Brain microvascular endothelial cell (primary cell): ENCODE data around the gene TCEANC2.

Source experiments
- DNase-seq: peaks from one replicate; pipeline ENCODE4 v3.0.0-alpha.2; 2020
- H3K27ac ChIP-seq: fragments of 250-450 bp; sonication (Bioruptor Pico); 2 replicates; pipeline ENCODE4 v1.5.1; 2020; ENCODE audit warnings: mild to moderate bottlenecking, moderate library complexity
- H3K27me3 ChIP-seq: fragments of 250-450 bp; sonication (Bioruptor Pico); replicated peaks from 2 replicates; pipeline ENCODE4 v1.5.1; 2020; ENCODE audit warnings: mild to moderate bottlenecking
- H3K36me3 ChIP-seq: fragments of 250-450 bp; sonication (Bioruptor Pico); replicated peaks from 2 replicates; pipeline ENCODE4 v1.5.1; 2020; ENCODE audit warnings: mild to moderate bottlenecking
- H3K4me3 ChIP-seq: 2 replicates; pipeline ENCODE4 v1.5.1; 2011; ENCODE audit warnings: low read depth, mild to moderate bottlenecking, control low read depth, low read length, moderate library complexity
- in situ Hi-C: cut with HindIII; loops from 2 replicates; pipeline ENCODE4 v1.10.0; 2017; ENCODE audit warnings: low sequenced_read_pairs, low pct_ligation_motif_present
- TF ChIP-seq, protein P1 (sequence below): IDR thresholded peaks from 2 replicates; pipeline ENCODE4 v1.5.1; 2011; ENCODE audit warnings: low read depth, mild to moderate bottlenecking, moderate library complexity, low read length, control low read depth, inconsistent platforms; ENCODE audit errors: missing control alignments

TCEANC2 gene

DNA sequence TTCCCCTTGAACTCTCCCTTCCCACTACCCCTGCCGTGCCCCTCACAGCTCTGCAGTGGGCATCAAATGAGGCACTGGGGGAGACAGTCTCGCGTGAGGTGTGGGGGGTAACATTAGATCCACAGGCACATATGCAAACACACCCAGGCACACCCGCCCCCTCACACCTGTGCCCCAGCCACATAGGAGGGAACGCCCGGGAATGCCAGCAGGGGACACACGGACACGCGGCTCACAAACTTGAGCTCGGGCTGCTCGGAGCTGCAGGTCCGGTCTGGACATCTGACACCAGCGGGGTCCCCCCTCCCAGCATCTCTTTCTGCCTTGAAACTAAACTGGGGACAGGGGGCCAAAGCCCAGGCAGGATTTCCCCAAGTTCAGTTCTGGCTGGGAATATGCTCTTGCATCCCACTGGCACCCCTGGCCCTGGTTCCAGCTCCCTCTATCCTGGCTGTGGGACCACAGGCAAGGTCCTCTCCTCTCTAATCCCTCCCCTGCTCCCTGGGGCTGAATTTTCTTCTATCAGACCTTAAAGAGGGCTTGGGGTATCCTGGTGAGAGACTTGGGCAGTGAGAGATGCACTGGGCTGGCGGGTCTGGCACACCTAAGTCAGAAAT lies 68.8 kb downstream of the TCEANC2 start:
- TF ChIP-seq, protein P1, sequence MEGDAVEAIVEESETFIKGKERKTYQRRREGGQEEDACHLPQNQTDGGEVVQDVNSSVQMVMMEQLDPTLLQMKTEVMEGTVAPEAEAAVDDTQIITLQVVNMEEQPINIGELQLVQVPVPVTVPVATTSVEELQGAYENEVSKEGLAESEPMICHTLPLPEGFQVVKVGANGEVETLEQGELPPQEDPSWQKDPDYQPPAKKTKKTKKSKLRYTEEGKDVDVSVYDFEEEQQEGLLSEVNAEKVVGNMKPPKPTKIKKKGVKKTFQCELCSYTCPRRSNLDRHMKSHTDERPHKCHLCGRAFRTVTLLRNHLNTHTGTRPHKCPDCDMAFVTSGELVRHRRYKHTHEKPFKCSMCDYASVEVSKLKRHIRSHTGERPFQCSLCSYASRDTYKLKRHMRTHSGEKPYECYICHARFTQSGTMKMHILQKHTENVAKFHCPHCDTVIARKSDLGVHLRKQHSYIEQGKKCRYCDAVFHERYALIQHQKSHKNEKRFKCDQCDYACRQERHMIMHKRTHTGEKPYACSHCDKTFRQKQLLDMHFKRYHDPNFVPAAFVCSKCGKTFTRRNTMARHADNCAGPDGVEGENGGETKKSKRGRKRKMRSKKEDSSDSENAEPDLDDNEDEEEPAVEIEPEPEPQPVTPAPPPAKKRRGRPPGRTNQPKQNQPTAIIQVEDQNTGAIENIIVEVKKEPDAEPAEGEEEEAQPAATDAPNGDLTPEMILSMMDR, result no peak
- H3K27ac ChIP-seq, result no peak overlapping the region
- H3K4me3 ChIP-seq, result no peak overlapping the region
- DNase-seq, result no peak
- no peaks in the 10 kb centered on the region for H3K27me3 ChIP-seq
- H3K36me3 ChIP-seq, result no peaks in the 10 kb centered on the region
- in situ Hi-C loops, result no loop called here

DNA sequence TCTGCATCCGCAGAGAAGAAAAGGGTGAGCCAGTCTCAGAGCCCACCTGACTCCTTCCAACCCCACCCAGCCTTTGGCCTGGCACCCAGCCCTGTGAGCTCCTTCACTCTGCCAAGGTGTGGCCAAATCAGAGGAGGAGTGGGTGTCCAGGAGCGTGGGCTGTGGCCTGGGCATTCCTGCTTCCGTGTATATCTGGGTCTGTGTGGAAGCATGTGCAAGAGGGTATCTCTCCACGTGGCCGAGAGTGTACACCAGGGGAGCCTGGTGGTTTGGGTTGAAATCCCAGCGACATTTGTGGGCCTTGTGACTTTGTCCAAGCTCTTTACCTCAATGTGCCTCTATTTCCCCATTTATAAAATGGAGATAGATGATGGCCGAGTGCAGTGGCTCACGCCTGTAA lies 69.6 kb downstream of the TCEANC2 start:
- in situ Hi-C loops, result no loop called here
- Histone ChIP-seq H3K27me3 (no peaks in the 10 kb centered on the region), H3K27ac (no peak overlapping the region), H3K36me3 (no peaks in the 10 kb centered on the region), H3K4me3 (no peak overlapping the region)
- TF ChIP-seq, protein P1, result no peak
- DNase-seq, result no peak

DNA sequence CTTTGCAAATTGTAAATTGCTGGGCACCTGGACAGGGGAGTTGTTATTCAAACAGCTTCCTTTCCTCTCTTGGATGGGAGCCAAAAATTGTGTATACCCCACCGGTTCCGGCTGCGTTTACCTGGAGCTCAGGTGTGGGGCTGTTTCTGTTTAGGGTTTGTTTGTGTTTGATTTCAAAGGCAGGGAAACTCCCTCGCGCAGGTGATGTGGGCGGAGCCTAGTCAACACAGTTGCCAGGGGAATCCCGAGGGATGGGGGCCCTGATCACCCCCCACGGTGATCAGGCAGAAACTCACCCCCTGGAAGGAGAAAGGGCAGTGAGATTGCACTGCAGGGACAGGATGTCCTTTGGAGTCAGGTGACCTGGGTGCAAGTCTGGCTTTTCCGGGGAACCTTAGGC lies 71.1 kb downstream of the TCEANC2 start:
- no peak overlapping the region for H3K4me3 ChIP-seq
- no peaks in the 10 kb centered on the region for H3K27me3 ChIP-seq
- H3K27ac ChIP-seq, result no peak overlapping the region
- no peaks in the 10 kb centered on the region for H3K36me3 ChIP-seq
- no peak for DNase-seq
- TF ChIP-seq, protein P1, result no peak
- in situ Hi-C loops, result no loop called here

DNA sequence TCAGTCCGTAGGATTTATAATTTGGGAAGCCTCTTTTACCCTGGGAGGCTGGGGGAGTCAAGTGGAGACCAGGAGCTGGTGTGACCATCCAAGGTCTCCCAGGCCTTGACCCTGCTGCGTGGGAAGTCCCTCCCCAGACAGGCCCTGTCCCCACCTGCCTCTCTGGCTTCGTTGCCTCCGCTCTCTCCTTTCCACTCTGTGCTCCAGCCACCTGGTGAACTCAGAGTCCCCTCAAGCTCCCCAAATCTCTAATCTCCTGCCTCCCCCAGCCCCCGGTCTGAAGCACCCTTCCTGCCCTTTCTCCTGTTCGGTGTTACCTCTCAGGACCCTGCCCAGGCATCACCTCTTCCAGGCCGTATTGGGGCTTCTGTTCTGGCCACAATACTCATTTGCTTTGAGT lies 71.5 kb downstream of the TCEANC2 start:
- TF ChIP-seq, protein P1, result no peak
- Histone ChIP-seq H3K27ac (no peak overlapping the region), H3K36me3 (no peaks in the 10 kb centered on the region), H3K4me3 (no peak overlapping the region), H3K27me3 (no peaks in the 10 kb centered on the region)
- in situ Hi-C loops, result no loop called here
- DNase-seq, result no peak

DNA sequence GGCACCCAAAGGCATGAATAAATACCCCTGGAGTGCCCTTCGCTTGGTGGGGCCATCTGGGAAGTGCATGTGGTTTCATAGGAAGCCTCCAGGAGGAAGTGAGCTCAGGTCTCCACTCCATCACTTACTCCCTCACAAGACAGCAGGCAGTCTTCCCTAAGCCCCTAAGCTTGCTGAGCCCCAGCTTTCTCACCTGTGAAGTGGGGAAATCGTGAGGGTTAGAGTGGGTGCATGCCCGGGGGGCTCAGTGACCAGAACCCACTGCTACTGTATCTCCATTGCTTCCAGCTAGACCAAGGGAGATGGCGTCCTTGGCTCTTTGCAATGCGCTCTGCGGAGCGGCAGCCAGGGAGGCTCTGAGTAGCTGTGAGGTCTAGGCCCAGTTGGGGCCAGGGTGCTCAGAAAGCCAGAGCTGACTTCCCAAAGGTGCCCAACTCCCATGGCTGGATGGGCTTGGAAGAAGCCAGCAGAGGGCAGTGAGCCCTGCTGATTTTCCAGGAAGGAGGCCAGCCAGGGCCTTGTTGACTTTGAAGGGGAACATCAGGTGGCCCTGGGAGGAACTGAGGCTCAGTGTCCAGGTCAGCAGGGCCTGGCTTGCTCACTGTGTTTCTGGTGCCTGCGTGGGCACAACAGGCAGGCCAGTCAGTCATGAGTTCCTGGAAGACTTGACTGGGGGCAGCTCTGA lies 72.1 kb downstream of the TCEANC2 start:
- TF ChIP-seq, protein P1, result peak; percentile 60
- H3K36me3 ChIP-seq, result no peaks in the 10 kb centered on the region
- in situ Hi-C loops, result no loop called here
- H3K27me3 ChIP-seq, result no peaks in the 10 kb centered on the region
- DNase-seq, result no peak
- no peak overlapping the region for H3K4me3 ChIP-seq
- no peak overlapping the region for H3K27ac ChIP-seq
